GM19239 (cell line): ENCODE measurements around the gene NFATC3.

ENCODE experiments used
- DNase-seq: peaks from one replicate; pipeline ENCODE4 v3.0.0; 2011; ENCODE audit warnings: low spot score; ENCODE audit not compliant: insufficient read length
- FAIRE-seq: peaks from 2 replicates; lab custom pipeline; 2011; peaks lifted over from hg19 to GRCh38; lab: Jason Lieb, UNC

The NFATC3 gene

GRCh38 chr16:68264128-68265077 lies 179.2 kb downstream of the NFATC3 start, which contains the start of gene SLC7A6:
Gene SLC7A6 (plus strand): TSS chr16:68264526. CDS start chr16:68274727, 10,201 bp downstream.
- FAIRE-seq (peak; percentile 64), DNase-seq (peak; percentile 87)

- peak; percentile 51 for FAIRE-seq
These were observed 180.1 kb downstream of the NFATC3 start for GRCh38 chr16:68265078-68265920.

GRCh38 chr16:68267612-68268405 lies 182.6 kb downstream of the NFATC3 start:
- no peak for DNase-seq
- FAIRE-seq, result no peak

More at GRCh38 chr16:68265078-68265920, 180.1 kb downstream of the NFATC3 start:
- DNase-seq, result no peak

- no peak for FAIRE-seq
These were observed 184.6 kb downstream of the NFATC3 start for GRCh38 chr16:68269793-68270192.

DNA sequence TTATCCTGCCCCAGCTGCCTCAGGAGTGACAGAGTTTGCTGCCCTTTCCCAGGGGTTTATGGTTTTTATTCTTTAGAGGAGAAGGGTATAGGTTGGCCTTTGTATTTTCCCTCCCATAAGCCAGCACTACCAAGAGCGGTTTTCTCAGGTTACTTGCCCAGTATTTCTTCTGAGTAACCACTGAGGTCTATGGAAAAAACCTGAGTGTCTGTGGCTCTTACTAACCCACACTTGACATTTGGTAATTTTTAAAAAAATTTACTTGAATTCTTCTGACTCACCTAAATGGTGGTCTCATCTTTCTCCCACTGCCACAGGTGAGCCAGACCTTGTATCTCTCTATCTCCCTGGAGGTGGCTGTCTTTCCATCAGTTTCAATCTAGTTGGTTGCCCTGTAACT lies 185.2 kb downstream of the NFATC3 start:
- no peak for FAIRE-seq

More at GRCh38 chr16:68269793-68270192, 184.6 kb downstream of the NFATC3 start:
- no peak for DNase-seq

GRCh38 chr16:68272507-68273209 lies 187.5 kb downstream of the NFATC3 start:
- FAIRE-seq, result no peak
- no peak for DNase-seq

More for the DNA sequence above, 185.2 kb downstream of the NFATC3 start:
- no peak for DNase-seq

DNA sequence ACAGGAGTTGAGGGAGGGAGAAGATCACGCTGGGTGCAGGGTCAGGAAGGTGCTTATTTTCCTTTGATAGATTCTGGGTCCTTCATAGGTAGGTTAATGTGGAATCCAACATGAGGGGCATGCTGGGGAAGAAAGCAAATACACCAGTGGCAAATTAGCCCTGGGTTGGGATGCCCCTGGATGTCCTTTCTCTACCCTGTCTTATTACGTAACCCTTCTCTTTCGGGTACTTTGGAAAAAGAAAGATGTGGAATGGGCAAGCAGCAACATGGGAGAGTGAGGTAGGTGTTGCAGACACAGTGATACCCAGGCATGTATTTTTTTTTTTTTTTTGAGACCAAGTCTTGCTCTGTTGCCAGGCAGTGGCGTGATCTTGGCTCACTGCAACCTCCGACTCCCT lies 188.3 kb downstream of the NFATC3 start:
- DNase-seq (no peak), FAIRE-seq (no peak)

GRCh38 chr16:68273896-68274295 lies 188.7 kb downstream of the NFATC3 start:
- DNase-seq, result no peak
- FAIRE-seq, result no peak

GRCh38 chr16:68274441-68274840 lies 189.3 kb downstream of the NFATC3 start:
- FAIRE-seq (no peak), DNase-seq (no peak)

- no peak for DNase-seq
- peak; percentile 89 for FAIRE-seq
These were observed 190.5 kb downstream of the NFATC3 start for GRCh38 chr16:68275611-68276191.

DNA sequence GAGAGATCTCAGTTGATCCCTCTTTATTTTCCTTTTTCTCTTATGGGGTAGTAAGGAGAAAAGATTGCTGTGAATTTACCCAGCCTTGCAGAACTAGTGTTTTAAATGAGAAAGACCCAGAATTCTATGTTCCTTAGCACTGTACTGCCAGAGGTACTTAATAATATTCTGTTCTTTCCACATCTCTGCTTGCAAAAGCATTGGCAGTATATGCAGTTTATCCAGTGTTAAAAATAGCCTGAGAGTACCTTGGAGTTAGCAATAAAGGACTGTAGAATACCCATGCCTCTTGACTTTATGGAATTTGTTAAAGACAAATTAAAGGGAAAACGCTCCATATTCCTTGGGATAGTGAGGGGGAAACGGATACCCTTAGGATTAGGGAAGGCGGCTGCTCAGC lies 191.1 kb downstream of the NFATC3 start:
- FAIRE-seq (no peak), DNase-seq (no peak)
